Measurements from ENCODE around the gene SMCO3.

DNA sequence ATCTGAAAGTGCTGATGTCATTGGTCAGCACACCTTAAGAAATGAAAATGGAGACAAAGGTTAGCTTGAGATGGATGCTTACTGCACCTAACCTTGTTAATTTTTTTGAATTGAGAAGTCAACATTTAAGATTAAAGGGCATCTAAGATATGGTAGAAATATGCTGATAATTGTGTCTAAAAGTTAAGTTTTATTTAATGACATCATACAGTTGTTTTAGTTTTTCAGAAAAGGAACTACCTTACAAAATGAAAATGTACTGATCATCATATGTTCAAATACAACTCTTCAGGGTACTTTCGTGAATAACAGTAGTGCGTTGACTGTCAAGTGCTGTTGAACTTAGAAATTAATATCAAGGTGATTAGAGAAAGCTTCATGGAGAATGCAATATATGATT, 2.5 kb downstream of the SMCO3 start:
- TF ChIP-seq SRF (IDR thresholded peaks at IDR 0.05; ENCODE audit: low read depth, low read length) (no peak), GABPA (IDR thresholded peaks at IDR 0.05; ENCODE audit: borderline replicate concordance, insufficient read depth, low read length) (no peak)

Data from H1 (cell line).